ENCODE data around the gene PCBD1. TPM values are rescaled to one million over a fixed set of nuclear protein-coding genes. Genes with fewer than 3 reads are reported as not detected.

Gene PCBD1
- total RNA-seq, 1 donor from 2014 or later, result 23.9 TPM

- peaks cover 13% of the 10 kb centered on the region for H3K4me1 Mint-ChIP-seq (ENCODE audit: unreplicated experiment)
- peaks cover 4% of the 10 kb centered on the region for H3K9me3 Mint-ChIP-seq (ENCODE audit: unreplicated experiment)
- no peak for TF ChIP-seq CTCF (IDR thresholded peaks at IDR 0.05; ENCODE audit: unreplicated experiment)
- no peak for DNase-seq (ENCODE audit: low spot score)
- H3K36me3 Mint-ChIP-seq (ENCODE audit: low read depth, unreplicated experiment), result no peaks in the 10 kb centered on the region
- H3K27ac Mint-ChIP-seq (ENCODE audit: unreplicated experiment), result no peak overlapping the region
- H3K4me3 Mint-ChIP-seq (ENCODE audit: unreplicated experiment), result no peak overlapping the region
- peaks cover 3% of the 10 kb centered on the region for H3K27me3 Mint-ChIP-seq (ENCODE audit: unreplicated experiment)
Observed at GRCh38 chr10:70896551-70896950, 8.2 kb upstream of the PCBD1 start.

GRCh38 chr10:70894416-70894815 is 6.1 kb upstream of the PCBD1 start:
- Mint-ChIP-seq H3K27me3 (ENCODE audit: unreplicated experiment) (no peaks in the 10 kb centered on the region), H3K36me3 (ENCODE audit: low read depth, unreplicated experiment) (no peaks in the 10 kb centered on the region), H3K9me3 (ENCODE audit: unreplicated experiment) (peaks cover 4% of the 10 kb centered on the region), H3K4me1 (ENCODE audit: unreplicated experiment) (peaks cover 10% of the 10 kb centered on the region), H3K4me3 (ENCODE audit: unreplicated experiment) (no peak overlapping the region), H3K27ac (ENCODE audit: unreplicated experiment) (no peak overlapping the region)
- DNase-seq (ENCODE audit: low spot score), result no peak
- no peak for TF ChIP-seq CTCF (IDR thresholded peaks at IDR 0.05; ENCODE audit: unreplicated experiment)

- peaks cover 14% of the 10 kb centered on the region for H3K4me1 Mint-ChIP-seq (ENCODE audit: unreplicated experiment)
- no peak for TF ChIP-seq CTCF (IDR thresholded peaks at IDR 0.05; ENCODE audit: unreplicated experiment)
- H3K27me3 Mint-ChIP-seq (ENCODE audit: unreplicated experiment), result peaks cover 5% of the 10 kb centered on the region
- no peaks in the 10 kb centered on the region for H3K36me3 Mint-ChIP-seq (ENCODE audit: low read depth, unreplicated experiment)
- DNase-seq (ENCODE audit: low spot score), result no peak
- peak overlapping the region; percentile 3 for H3K4me3 Mint-ChIP-seq (ENCODE audit: unreplicated experiment)
- no peak overlapping the region for H3K27ac Mint-ChIP-seq (ENCODE audit: unreplicated experiment)
- H3K9me3 Mint-ChIP-seq (ENCODE audit: unreplicated experiment), result peaks cover 4% of the 10 kb centered on the region
Observed at GRCh38 chr10:70893227-70894006, 5.1 kb upstream of the PCBD1 start.

- Mint-ChIP-seq H3K27me3 (ENCODE audit: unreplicated experiment) (peaks cover 5% of the 10 kb centered on the region), H3K27ac (ENCODE audit: unreplicated experiment) (no peak overlapping the region), H3K36me3 (ENCODE audit: low read depth, unreplicated experiment) (no peaks in the 10 kb centered on the region), H3K4me3 (ENCODE audit: unreplicated experiment) (peak overlapping the region; percentile 3), H3K4me1 (ENCODE audit: unreplicated experiment) (peaks cover 14% of the 10 kb centered on the region), H3K9me3 (ENCODE audit: unreplicated experiment) (peaks cover 4% of the 10 kb centered on the region)
- no peak for TF ChIP-seq CTCF (IDR thresholded peaks at IDR 0.05; ENCODE audit: unreplicated experiment)
- no peak for DNase-seq (ENCODE audit: low spot score)
Observed at GRCh38 chr10:70892631-70893030, 4.3 kb upstream of the PCBD1 start.

GRCh38 chr10:70891627-70892026 is 3.3 kb upstream of the PCBD1 start:
- peaks cover 4% of the 10 kb centered on the region for H3K9me3 Mint-ChIP-seq (ENCODE audit: unreplicated experiment)
- no peak overlapping the region for H3K27ac Mint-ChIP-seq (ENCODE audit: unreplicated experiment)
- no peak overlapping the region for H3K4me3 Mint-ChIP-seq (ENCODE audit: unreplicated experiment)
- no peak for TF ChIP-seq CTCF (IDR thresholded peaks at IDR 0.05; ENCODE audit: unreplicated experiment)
- no peaks in the 10 kb centered on the region for H3K36me3 Mint-ChIP-seq (ENCODE audit: low read depth, unreplicated experiment)
- H3K4me1 Mint-ChIP-seq (ENCODE audit: unreplicated experiment), result peaks cover 16% of the 10 kb centered on the region
- peaks cover 10% of the 10 kb centered on the region for H3K27me3 Mint-ChIP-seq (ENCODE audit: unreplicated experiment)
- DNase-seq (ENCODE audit: low spot score), result no peak

Data from endothelial cell (in vitro differentiated cells).